GM19023 (cell line): Measurements from ENCODE around the gene SMG1.
"Not testable (repeated sequence)": the region's sequence is repeated elsewhere in the genome, so short reads cannot be mapped to it uniquely, and the experiment has no call there.

Source experiments
- ATAC-seq: cut with Tn5 transposase; IDR thresholded peaks from one replicate; pipeline ENCODE4 v1.9.1; 2021; ENCODE audit warnings: mild to moderate bottlenecking, moderate library complexity; ENCODE audit not compliant: unreplicated experiment

Gene SMG1

GRCh38 chr16:18772171-18772570 lies 154.0 kb downstream of the SMG1 start:
- not testable (repeated sequence) for ATAC-seq

GRCh38 chr16:18770336-18770962 lies 155.8 kb downstream of the SMG1 start:
- ATAC-seq, result not testable (repeated sequence)

- peak; percentile 66 for ATAC-seq
Measured at GRCh38 chr16:18767217-18767616, 159.0 kb downstream of the SMG1 start.

- ATAC-seq, result not testable (repeated sequence)
Measured at GRCh38 chr16:18762713-18763112, 163.5 kb downstream of the SMG1 start.

GRCh38 chr16:18759598-18760520 lies 166.3 kb downstream of the SMG1 start:
- ATAC-seq, result not testable (repeated sequence)

GRCh38 chr16:18757960-18758660 lies 168.1 kb downstream of the SMG1 start:
- not testable (repeated sequence) for ATAC-seq

- not testable (repeated sequence) for ATAC-seq
Measured at GRCh38 chr16:18756639-18757038, 169.6 kb downstream of the SMG1 start.
